ENCODE data around the gene THG1L. TPM values are rescaled to one million over a fixed set of nuclear protein-coding genes. Genes with fewer than 3 reads are reported as not detected.

The THG1L gene
- total RNA-seq, 1 experiment from 2014 or later = 12.9 TPM

- peaks cover 3 to 7% of the 10 kb centered on the region in 2 experiments; a peak in 2 of 4 replicates for H3K4me1 Mint-ChIP-seq
- H3K9ac ChIP-seq (ENCODE audit: extremely low read depth, insufficient read length, low read length) = no peak overlapping the region
- H4K20me1 ChIP-seq (ENCODE audit: control insufficient read depth, insufficient read depth, insufficient read length) = no peaks in the 10 kb centered on the region
- no peak overlapping the region for H3K27ac ChIP-seq (ENCODE audit: insufficient read length, low read depth, low read length)
- no peak overlapping the region for H3K4ac ChIP-seq (ENCODE audit: low read depth, low read length)
- H3K56ac ChIP-seq (ENCODE audit: insufficient read length, low read depth, low read length) = no peak overlapping the region
- H3K79me2 ChIP-seq (ENCODE audit: insufficient read depth, low read length) = no peaks in the 10 kb centered on the region
- no peak overlapping the region for H3K14ac ChIP-seq (ENCODE audit: insufficient read depth, low read length)
- H3K27ac Mint-ChIP-seq = no peak overlapping the region
- H2BK20ac ChIP-seq (ENCODE audit: low read depth, low read length, poor library complexity, severe bottlenecking) = no peak overlapping the region
- no peak overlapping the region for H3K23ac ChIP-seq (ENCODE audit: insufficient read length, low read depth, low read length)
- no peak overlapping the region for H4K5ac ChIP-seq (ENCODE audit: insufficient read length, low read depth, low read length)
- H2BK5ac ChIP-seq (ENCODE audit: insufficient read length, low read length) = no peak overlapping the region
- no peak overlapping the region for H3T11ph ChIP-seq (ENCODE audit: low read length)
- no peak overlapping the region for H2BK120ac ChIP-seq (ENCODE audit: low read depth, low read length, poor library complexity, severe bottlenecking)
- no peak overlapping the region for H2AFZ ChIP-seq (ENCODE audit: low read length)
- H3K36me3 Mint-ChIP-seq (ENCODE audit: insufficient read depth in 1 of 3, low read depth in 3 of 3) = peaks cover 3 to 9% (median 6%) of the 10 kb centered on the region in 3 experiments
- no peaks in the 10 kb centered on the region for H3K23me2 ChIP-seq (ENCODE audit: insufficient read length, low read depth, low read length, poor library complexity, severe bottlenecking)
- no peak for DNase-seq
- no peak overlapping the region for H4K91ac ChIP-seq (ENCODE audit: insufficient read length, low read depth, low read length)
- H3K4me2 ChIP-seq (ENCODE audit: insufficient read depth, insufficient read length, low read length) = no peak overlapping the region
- H2BK12ac ChIP-seq (ENCODE audit: insufficient read length, low read depth, low read length) = no peak overlapping the region
- no peaks in the 10 kb centered on the region for H3K9me3 ChIP-seq (ENCODE audit: control insufficient read depth, low read depth, low read length)
- H4K8ac ChIP-seq (replicated peaks; ENCODE audit: insufficient read length, low read depth, low read length) = no peak overlapping the region
- no peaks in the 10 kb centered on the region for H3K27me3 ChIP-seq (ENCODE audit: insufficient read depth, low read length)
- TF ChIP-seq, protein P1, sequence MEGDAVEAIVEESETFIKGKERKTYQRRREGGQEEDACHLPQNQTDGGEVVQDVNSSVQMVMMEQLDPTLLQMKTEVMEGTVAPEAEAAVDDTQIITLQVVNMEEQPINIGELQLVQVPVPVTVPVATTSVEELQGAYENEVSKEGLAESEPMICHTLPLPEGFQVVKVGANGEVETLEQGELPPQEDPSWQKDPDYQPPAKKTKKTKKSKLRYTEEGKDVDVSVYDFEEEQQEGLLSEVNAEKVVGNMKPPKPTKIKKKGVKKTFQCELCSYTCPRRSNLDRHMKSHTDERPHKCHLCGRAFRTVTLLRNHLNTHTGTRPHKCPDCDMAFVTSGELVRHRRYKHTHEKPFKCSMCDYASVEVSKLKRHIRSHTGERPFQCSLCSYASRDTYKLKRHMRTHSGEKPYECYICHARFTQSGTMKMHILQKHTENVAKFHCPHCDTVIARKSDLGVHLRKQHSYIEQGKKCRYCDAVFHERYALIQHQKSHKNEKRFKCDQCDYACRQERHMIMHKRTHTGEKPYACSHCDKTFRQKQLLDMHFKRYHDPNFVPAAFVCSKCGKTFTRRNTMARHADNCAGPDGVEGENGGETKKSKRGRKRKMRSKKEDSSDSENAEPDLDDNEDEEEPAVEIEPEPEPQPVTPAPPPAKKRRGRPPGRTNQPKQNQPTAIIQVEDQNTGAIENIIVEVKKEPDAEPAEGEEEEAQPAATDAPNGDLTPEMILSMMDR (conservative IDR thresholded peaks at IDR 0.05) = peak; percentile 59
- WGBS (ENCODE audit: extremely low coverage, insufficient read length, low lambda C conversion rate) = no CpG with 5 or more reads among the region's 4 CpGs
- H3K9me3 Mint-ChIP-seq = peaks cover 2 to 6% of the 10 kb centered on the region in 2 experiments; a peak in 4 of 5 replicates
- no peak overlapping the region for H2AK5ac ChIP-seq (ENCODE audit: insufficient read length, low read length)
- H3K18ac ChIP-seq (ENCODE audit: insufficient read length, low read depth, low read length) = no peak overlapping the region
- no peaks in the 10 kb centered on the region for H3K79me1 ChIP-seq (ENCODE audit: insufficient read depth, low read depth, low read length, poor library complexity, severe bottlenecking)
- H3K4me1 ChIP-seq (ENCODE audit: insufficient read depth, low read length) = no peaks in the 10 kb centered on the region; the same call in 1 of the 2 replicates
- H2BK15ac ChIP-seq (ENCODE audit: low read depth, low read length) = no peak overlapping the region
- H3K27me3 Mint-ChIP-seq (ENCODE audit: low read depth) = peaks cover under 1% of the 10 kb centered on the region; the same call in 1 of the 2 replicates
- no peak overlapping the region for H3K4me3 Mint-ChIP-seq
These were observed 12.7 kb upstream of the THG1L start for GRCh38 chr5:157718519-157718918.
